Pancreas (tissue), 10 donors: Measurements from ENCODE around the gene HACD3. TPM values are rescaled to one million over a fixed set of nuclear protein-coding genes. Genes with fewer than 3 reads are reported as not detected.
"Not testable (repeated sequence)": the region's sequence is repeated elsewhere in the genome, so short reads cannot be mapped to it uniquely, and the experiment has no call there.

Source experiments
- ATAC-seq, 4 donors: fragments of 200-7000 bp; cut with Tn5 transposase; one replicate each; pipeline versions ENCODE4 v1.8.0 to v1.9.1; 2020; ENCODE audit warnings: mild to moderate bottlenecking in 4 of 4, moderate library complexity in 4 of 4
- DNase-seq, 6 donors: peaks; one replicate each; pipeline ENCODE4 v3.0.0-alpha.2; 2020
- FAIRE-seq: peaks from 2 replicates; lab custom pipeline; 2012; peaks lifted over from hg19 to GRCh38; lab: Jason Lieb, UNC
- H3K27ac ChIP-seq, 4 donors: fragments of 200-600 bp; sonication (generic); 1 replicate in 3 of 4; 2 replicates in 1 of 4; pipeline versions ENCODE4 v1.5.0 to v1.8.0; 2020
- H3K27me3 ChIP-seq, 4 donors: fragments of 200-600 bp; one replicate each; pipeline ENCODE4 v1.8.0; 2021
- H3K36me3 ChIP-seq, 3 donors: fragments of 200-600 bp; sonication (generic) in 1 of 3; one replicate each; pipeline versions ENCODE4 v1.5.0 to v1.8.0; 2020 to 2021
- H3K4me1 ChIP-seq, 3 donors: fragments of 200-600 bp; one replicate each; pipeline ENCODE4 v1.8.0; 2021
- H3K4me3 ChIP-seq, 4 donors: fragments of 200-600 bp; sonication (generic) in 2 of 4; one replicate each; pipeline versions ENCODE4 v1.5.0 to v1.8.0; 2020 to 2021
- H3K9me3 ChIP-seq, 4 donors: fragments of 200-600 bp; one replicate each; pipeline ENCODE4 v1.8.0; 2021
- CTCF ChIP-seq, 4 donors: fragments of 200-600 bp; sonication (generic) in 3 of 4; IDR thresholded peaks; one replicate each; pipeline versions ENCODE4 v1.5.0 to v1.8.0; 2021; ENCODE audit warnings: antibody characterized with exemption in 4 of 4
- WGBS, 2 donors: extraction: QIAGEN DNeasy Blood & Tissue Kit; methylation state at CpG; one replicate each; pipeline ENCODE4 v1.1.7; 2013; 5-methylcytosine and 5-hydroxymethylcytosine counted together
- intact Hi-C, 3 donors: fragments of 100-400 bp; cut with DNase I; formaldehyde crosslinking; loops; one replicate each; pipeline versions ENCODE4 v1.11.1 to v1.14.2; 2022
- polyA plus RNA-seq, 2 donors: library from polyadenylated mRNA; stranded (reverse); fragments of 200-250 nt; gene quantifications; one replicate each; pipeline ENCODE4 v1.2.3, GENCODE V29; 2013
- total RNA-seq, 6 donors: library from RNA; stranded (reverse); fragmentation: NEBNext Ultra II Directional in 4 of 6; extraction: Animal tissue kit (Norgen Biotek cat#: 25700) in 4 of 6; gene quantifications; one replicate each; pipeline versions ENCODE4 v1.2.1 to v1.2.4, GENCODE V29; 2021 to 2023
- donor health status: healthy with polysubstance abuse.
- donor health status: DM: no; HTN: no; CAD: no; lungs with moderate emphysema.
- donor health status: DM: no; HTN: no; CAD: no.
- donor health status: control.
- donor health status: control.
- donor health status: Bipolar disorder and iron deficiency.
- donor health status: DM: yes; HTN: yes; CAD: no.
- donor health status: DM: no; HTN: no; CAD: no.
- donor health status: DM: no; HTN: no; CAD: no.
- donor health status: DM: yes; HTN: yes; CAD: no.

HACD3 gene
- total and polyA plus RNA-seq, 8 donors: 4.9 to 28.8 (median 17.7) TPM

- no peak for FAIRE-seq
- no peaks in the 10 kb centered on the region for H3K9me3 ChIP-seq
- no peak for TF ChIP-seq CTCF (IDR thresholded peaks at IDR 0.05)
- H3K4me3 ChIP-seq: no peak overlapping the region
- intact Hi-C loops: no loop called here
- no peak for ATAC-seq
- no peak for DNase-seq
- no peaks in the 10 kb centered on the region for H3K27me3 ChIP-seq
- 47 to 55% methylated on average over 6 of the region's 6 CpGs for WGBS, 2 donors
- no peak overlapping the region for H3K27ac ChIP-seq
- peaks cover 6 to 19% (median 12%) of the 10 kb centered on the region in 3 donors for H3K4me1 ChIP-seq
- H3K36me3 ChIP-seq: no peaks in the 10 kb centered on the region
Measured at GRCh38 chr15:65612949-65613744, 82.9 kb downstream of the HACD3 start.

GRCh38 chr15:65615887-65616286, 85.6 kb downstream of the HACD3 start:
- 94 to 100% methylated on average over 1 of the region's 1 CpG for WGBS, 2 donors
- ATAC-seq, H3K36me3 ChIP-seq, H3K4me3 ChIP-seq, H3K27me3 ChIP-seq, DNase-seq, H3K27ac ChIP-seq, H3K4me1 ChIP-seq, intact Hi-C loops, FAIRE-seq, H3K9me3 ChIP-seq: not testable (repeated sequence)

GRCh38 chr15:65618560-65619109, 88.4 kb downstream of the HACD3 start:
- intact Hi-C loops: no loop called here
- H3K27me3 ChIP-seq: no peaks in the 10 kb centered on the region
- TF ChIP-seq CTCF (IDR thresholded peaks at IDR 0.05): no peak
- no peak for FAIRE-seq
- H3K4me1 ChIP-seq: no peaks in the 10 kb centered on the region
- H3K4me3 ChIP-seq: no peak overlapping the region
- H3K27ac ChIP-seq: no peak overlapping the region
- no peak for ATAC-seq
- WGBS, 2 donors: 62 to 72% methylated on average over 5 of the region's 5 CpGs
- no peaks in the 10 kb centered on the region for H3K9me3 ChIP-seq
- no peak for DNase-seq
- H3K36me3 ChIP-seq: no peaks in the 10 kb centered on the region

- no peak for ATAC-seq
- Histone ChIP-seq H3K27me3 (no peaks in the 10 kb centered on the region), H3K36me3 (no peaks in the 10 kb centered on the region), H3K27ac (no peak overlapping the region), H3K4me1 (no peaks in the 10 kb centered on the region), H3K4me3 (no peak overlapping the region), H3K9me3 (no peaks in the 10 kb centered on the region)
- DNase-seq: no peak
- intact Hi-C loops: no loop called here
- TF ChIP-seq CTCF (IDR thresholded peaks at IDR 0.05): no peak
- no peak for FAIRE-seq
- 68 to 70% methylated on average over 5 of the region's 5 CpGs for WGBS, 2 donors
Measured at GRCh38 chr15:65619626-65620290, 89.5 kb downstream of the HACD3 start.

GRCh38 chr15:65620833-65621232, 90.6 kb downstream of the HACD3 start:
- no peak for ATAC-seq
- Histone ChIP-seq H3K36me3 (no peaks in the 10 kb centered on the region), H3K4me1 (no peaks in the 10 kb centered on the region), H3K27me3 (no peaks in the 10 kb centered on the region), H3K4me3 (no peak overlapping the region), H3K27ac (no peak overlapping the region), H3K9me3 (no peaks in the 10 kb centered on the region)
- FAIRE-seq: no peak
- no peak for TF ChIP-seq CTCF (IDR thresholded peaks at IDR 0.05)
- intact Hi-C loops: no loop called here
- no peak for DNase-seq
- WGBS, 2 donors: 83 to 86% methylated on average over 2 of the region's 2 CpGs
